ENCODE data around the gene CCDC152.

GRCh38 chr5:42799668-42800114 is 43.1 kb downstream of the CCDC152 start:
- TF ChIP-seq CTCF (IDR thresholded peaks at IDR 0.05) (no peak), ZFX (IDR thresholded peaks at IDR 0.05; ENCODE audit: borderline replicate concordance) (no peak)

Measured in 22Rv1 (cell line).